Memory B cell (primary cell): ENCODE results near the gene SMPX.

Experiments
- ATAC-seq: fragments of 150-1000 bp; cut with Tn5 transposase; 2 replicates; pipeline ENCODE4 v1.10.0; 2021; ENCODE audit warnings: low read depth, mild to moderate bottlenecking, moderate library complexity
- DNase-seq, 2 donors: peaks; one replicate each; pipeline ENCODE4 v3.0.0; 2022; ENCODE audit warnings: low spot score in 2 of 2
- H3K27ac Mint-ChIP-seq: one replicate; pipeline ENCODE4 v1.8.0; 2022; ENCODE audit warnings: mild to moderate bottlenecking, moderate library complexity, mixed read lengths
- H3K27me3 Mint-ChIP-seq: one replicate; pipeline ENCODE4 v1.8.0; 2022; ENCODE audit warnings: mixed read lengths
- H3K36me3 Mint-ChIP-seq: one replicate; pipeline ENCODE4 v1.8.0; 2022; ENCODE audit warnings: mild to moderate bottlenecking, mixed read lengths
- H3K4me1 Mint-ChIP-seq: one replicate; pipeline ENCODE4 v1.8.0; 2022; ENCODE audit warnings: mixed read lengths
- H3K4me3 Mint-ChIP-seq: one replicate; pipeline ENCODE4 v1.8.0; 2022; ENCODE audit warnings: mild to moderate bottlenecking, moderate library complexity, mixed read lengths
- H3K9me3 Mint-ChIP-seq: one replicate; pipeline ENCODE4 v1.8.0; 2022; ENCODE audit warnings: mixed read lengths

The SMPX gene

GRCh38 chrX:21764008-21764407 is 6.1 kb upstream of the SMPX start:
- no peak for DNase-seq
- no peaks in the 10 kb centered on the region for H3K4me1 Mint-ChIP-seq
- ATAC-seq = no peak

GRCh38 chrX:21758488-21758887 is 572 bp upstream of the SMPX start:
- peaks cover 2% of the 10 kb centered on the region for H3K27me3 Mint-ChIP-seq
- H3K27ac Mint-ChIP-seq = no peak overlapping the region
- no peak overlapping the region for H3K4me3 Mint-ChIP-seq
- no peaks in the 10 kb centered on the region for H3K9me3 Mint-ChIP-seq
- DNase-seq (no peak), ATAC-seq (no peak)
- no peaks in the 10 kb centered on the region for H3K4me1 Mint-ChIP-seq
- H3K36me3 Mint-ChIP-seq = no peaks in the 10 kb centered on the region

More at GRCh38 chrX:21764008-21764407, 6.1 kb upstream of the SMPX start:
- Mint-ChIP-seq H3K27ac (no peak overlapping the region), H3K27me3 (peaks cover 11% of the 10 kb centered on the region), H3K4me3 (no peak overlapping the region), H3K36me3 (no peaks in the 10 kb centered on the region), H3K9me3 (no peaks in the 10 kb centered on the region)

- Mint-ChIP-seq H3K27ac (no peak overlapping the region), H3K9me3 (no peaks in the 10 kb centered on the region)
These were observed 959 bp downstream of the SMPX start for GRCh38 chrX:21756785-21757529.

GRCh38 chrX:21749924-21750323 is 8.0 kb downstream of the SMPX start:
- Mint-ChIP-seq H3K4me3 (no peak overlapping the region), H3K4me1 (no peaks in the 10 kb centered on the region), H3K36me3 (no peaks in the 10 kb centered on the region), H3K27ac (no peak overlapping the region), H3K9me3 (no peaks in the 10 kb centered on the region), H3K27me3 (peaks cover 3% of the 10 kb centered on the region)
- ATAC-seq = no peak
- no peak for DNase-seq

More at GRCh38 chrX:21756785-21757529, 959 bp downstream of the SMPX start:
- Mint-ChIP-seq H3K4me1 (no peaks in the 10 kb centered on the region), H3K36me3 (no peaks in the 10 kb centered on the region), H3K4me3 (no peak overlapping the region), H3K27me3 (peaks cover 2% of the 10 kb centered on the region)
- ATAC-seq (no peak), DNase-seq (no peak)

DNA sequence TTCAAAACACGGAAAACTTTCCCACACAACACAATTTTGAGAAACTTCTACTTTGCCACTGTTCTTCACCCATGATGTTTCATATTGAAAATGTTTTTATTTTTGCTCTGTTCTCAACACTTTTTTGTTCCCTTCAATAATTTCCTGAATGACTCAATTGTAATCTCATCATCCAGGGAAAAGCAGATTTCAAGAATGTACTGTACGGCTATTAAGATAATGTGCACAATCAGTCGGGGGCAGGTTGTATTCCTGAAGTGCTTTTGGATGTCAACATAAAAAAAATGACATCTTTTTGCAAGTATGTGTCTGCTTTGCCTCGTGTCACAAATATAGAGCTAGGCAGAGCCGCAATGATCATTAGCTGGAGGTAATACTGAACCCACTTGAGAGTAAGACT is 9.7 kb downstream of the SMPX start:
- no peak overlapping the region for H3K4me3 Mint-ChIP-seq
- no peak for ATAC-seq

GRCh38 chrX:21747558-21747957 is 10.4 kb downstream of the SMPX start:
- no peak for ATAC-seq
- DNase-seq = no peak

More for the DNA sequence above, 9.7 kb downstream of the SMPX start:
- Mint-ChIP-seq H3K9me3 (no peaks in the 10 kb centered on the region), H3K27ac (no peak overlapping the region), H3K36me3 (no peaks in the 10 kb centered on the region), H3K27me3 (peaks cover 3% of the 10 kb centered on the region), H3K4me1 (no peaks in the 10 kb centered on the region)
- DNase-seq = no peak

DNA sequence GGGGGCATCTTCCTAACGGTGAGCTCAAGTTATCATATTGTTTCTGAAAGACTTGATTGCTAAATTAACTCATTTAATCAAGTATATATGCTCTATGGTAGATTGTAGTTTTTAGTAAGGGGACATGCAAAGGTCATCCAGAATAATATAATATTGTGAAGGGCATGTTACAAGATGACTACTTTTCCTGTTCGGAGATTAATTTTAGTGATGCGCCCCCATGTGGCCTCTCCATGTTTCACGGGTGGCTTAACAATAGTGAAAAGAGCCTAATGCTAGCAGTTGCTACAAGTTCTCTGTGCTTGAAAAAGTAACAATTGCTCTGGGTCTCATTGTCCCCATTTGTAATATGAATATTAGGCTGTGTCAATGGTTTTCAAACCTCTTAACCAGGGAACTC is 12.2 kb downstream of the SMPX start:
- H3K27me3 Mint-ChIP-seq = peaks cover 3% of the 10 kb centered on the region
- no peaks in the 10 kb centered on the region for H3K4me1 Mint-ChIP-seq
- no peaks in the 10 kb centered on the region for H3K36me3 Mint-ChIP-seq
- H3K4me3 Mint-ChIP-seq = no peak overlapping the region
- ATAC-seq = no peak
- H3K27ac Mint-ChIP-seq = no peak overlapping the region
- no peaks in the 10 kb centered on the region for H3K9me3 Mint-ChIP-seq
- peak; percentile 16 to 18 for DNase-seq

More at GRCh38 chrX:21747558-21747957, 10.4 kb downstream of the SMPX start:
- no peak overlapping the region for H3K4me3 Mint-ChIP-seq
- H3K27me3 Mint-ChIP-seq = peaks cover 3% of the 10 kb centered on the region
- H3K9me3 Mint-ChIP-seq = no peaks in the 10 kb centered on the region
- H3K4me1 Mint-ChIP-seq = no peaks in the 10 kb centered on the region
- H3K36me3 Mint-ChIP-seq = no peaks in the 10 kb centered on the region
- H3K27ac Mint-ChIP-seq = no peak overlapping the region

DNA sequence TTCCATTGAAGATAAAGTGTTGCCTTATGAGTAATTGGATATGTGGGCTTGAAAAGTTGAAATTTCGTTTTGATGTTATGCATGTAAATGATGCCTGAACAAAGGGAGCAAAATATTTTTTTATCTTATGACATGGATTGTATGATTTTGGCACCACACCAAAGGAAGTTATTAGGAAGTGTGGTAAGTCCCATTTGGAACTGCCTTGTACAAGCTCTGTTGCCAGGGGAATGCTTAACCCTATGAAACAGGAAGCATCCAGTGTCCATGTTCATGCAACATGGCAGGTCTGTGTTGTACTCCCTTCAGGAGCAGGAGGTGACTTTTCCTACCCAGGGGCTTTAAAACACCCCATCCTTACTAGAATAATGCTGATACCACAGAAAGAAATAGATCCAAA is 13.2 kb downstream of the SMPX start:
- Mint-ChIP-seq H3K36me3 (no peaks in the 10 kb centered on the region), H3K9me3 (no peaks in the 10 kb centered on the region), H3K27me3 (peaks cover 3% of the 10 kb centered on the region), H3K4me1 (no peaks in the 10 kb centered on the region), H3K27ac (no peak overlapping the region), H3K4me3 (no peak overlapping the region)
- DNase-seq (no peak), ATAC-seq (no peak)

GRCh38 chrX:21744060-21744459 is 13.9 kb downstream of the SMPX start:
- no peak for DNase-seq
- H3K27ac Mint-ChIP-seq = no peak overlapping the region
- H3K36me3 Mint-ChIP-seq = no peaks in the 10 kb centered on the region
- no peak for ATAC-seq
- H3K27me3 Mint-ChIP-seq = peaks cover 3% of the 10 kb centered on the region
- H3K9me3 Mint-ChIP-seq = no peaks in the 10 kb centered on the region
- H3K4me1 Mint-ChIP-seq = no peaks in the 10 kb centered on the region
- H3K4me3 Mint-ChIP-seq = no peak overlapping the region

GRCh38 chrX:21741869-21742701 is 15.8 kb downstream of the SMPX start:
- H3K9me3 Mint-ChIP-seq = no peaks in the 10 kb centered on the region
- H3K4me3 Mint-ChIP-seq = no peak overlapping the region
- DNase-seq = no peak
- H3K36me3 Mint-ChIP-seq = no peaks in the 10 kb centered on the region
- H3K4me1 Mint-ChIP-seq = no peaks in the 10 kb centered on the region
- ATAC-seq = no peak
- no peak overlapping the region for H3K27ac Mint-ChIP-seq
- H3K27me3 Mint-ChIP-seq = peaks cover under 1% of the 10 kb centered on the region

DNA sequence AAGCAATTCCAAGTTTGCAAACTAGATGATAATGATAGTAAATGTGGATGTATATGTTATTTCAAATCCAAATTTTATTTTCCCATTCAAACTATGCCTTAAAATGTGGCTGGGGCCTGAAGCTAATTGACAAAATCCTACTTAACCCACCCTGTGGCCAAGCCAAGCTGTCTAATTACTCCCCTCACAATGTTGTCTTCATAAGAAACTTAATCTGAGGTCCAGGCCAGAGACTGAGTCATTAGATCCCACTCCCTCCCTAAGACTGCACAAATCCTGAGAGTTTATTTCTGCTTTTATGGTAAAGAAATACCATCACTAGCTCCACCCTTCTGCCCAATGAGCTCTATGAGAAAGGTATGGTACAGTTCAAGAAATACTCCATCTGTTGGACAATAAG is 16.6 kb downstream of the SMPX start:
- no peak for ATAC-seq
- H3K4me3 Mint-ChIP-seq = no peak overlapping the region
- H3K27ac Mint-ChIP-seq = no peak overlapping the region

GRCh38 chrX:21740329-21741274 is 17.3 kb downstream of the SMPX start:
- ATAC-seq (no peak), DNase-seq (no peak)
- H3K27ac Mint-ChIP-seq = no peak overlapping the region
- no peak overlapping the region for H3K4me3 Mint-ChIP-seq
- H3K36me3 Mint-ChIP-seq = no peaks in the 10 kb centered on the region
- peaks cover 2% of the 10 kb centered on the region for H3K27me3 Mint-ChIP-seq
- no peaks in the 10 kb centered on the region for H3K9me3 Mint-ChIP-seq
- H3K4me1 Mint-ChIP-seq = no peaks in the 10 kb centered on the region

More for the DNA sequence above, 16.6 kb downstream of the SMPX start:
- no peaks in the 10 kb centered on the region for H3K4me1 Mint-ChIP-seq
- H3K36me3 Mint-ChIP-seq = no peaks in the 10 kb centered on the region
- H3K9me3 Mint-ChIP-seq = no peaks in the 10 kb centered on the region
- DNase-seq = no peak
- H3K27me3 Mint-ChIP-seq = peaks cover 2% of the 10 kb centered on the region

- H3K4me3 Mint-ChIP-seq = no peak overlapping the region
These were observed 19.0 kb downstream of the SMPX start for GRCh38 chrX:21738950-21739287.

More at GRCh38 chrX:21738950-21739287, 19.0 kb downstream of the SMPX start:
- Mint-ChIP-seq H3K27me3 (peaks cover 2% of the 10 kb centered on the region), H3K27ac (no peak overlapping the region), H3K9me3 (no peaks in the 10 kb centered on the region), H3K4me1 (no peaks in the 10 kb centered on the region), H3K36me3 (no peaks in the 10 kb centered on the region)
- DNase-seq (no peak), ATAC-seq (no peak)
